Psoas muscle (tissue), 8 donors: ENCODE data around the gene KIRREL1. TPM values are rescaled to one million over a fixed set of nuclear protein-coding genes. Genes with fewer than 3 reads are reported as not detected.

Experiments
- ATAC-seq, 4 donors: fragments of 200-7000 bp; cut with Tn5 transposase; one replicate each; pipeline ENCODE4 v1.9.1; 2020; ENCODE audit warnings: moderate library complexity in 3 of 4, mild to moderate bottlenecking in 2 of 4
- DNase-seq, 2 donors: peaks; one replicate each; pipeline ENCODE4 v3.0.0-alpha.2; 2020
- H3K27ac ChIP-seq: fragments of 200-600 bp; one replicate; pipeline ENCODE4 v1.8.0; 2022
- H3K27me3 ChIP-seq, 3 donors: fragments of 200-600 bp in 1 of 3; one replicate each; pipeline versions ENCODE4 v1.6.1 to v1.8.0; 2013 to 2022; ENCODE audit warnings: low read length in 2 of 3, mild to moderate bottlenecking in 2 of 3, moderate library complexity in 1 of 3; ENCODE audit not compliant: insufficient read depth in 3 of 3
- H3K36me3 ChIP-seq, 2 donors: fragments of 200-600 bp in 1 of 2; one replicate each; pipeline versions ENCODE4 v1.6.1 to v1.8.0; 2013 to 2022; ENCODE audit warnings: low read depth in 1 of 2, mild to moderate bottlenecking in 1 of 2, moderate library complexity in 1 of 2; ENCODE audit not compliant: insufficient read depth in 1 of 2
- H3K4me1 ChIP-seq: fragments of 200-600 bp; one replicate; pipeline ENCODE4 v1.8.0; 2022
- H3K4me3 ChIP-seq: fragments of 200-600 bp; one replicate; pipeline ENCODE4 v1.8.0; 2022; ENCODE audit warnings: mild to moderate bottlenecking
- H3K9me3 ChIP-seq: fragments of 200-600 bp; one replicate; pipeline ENCODE4 v1.8.0; 2022
- WGBS, 3 donors: extraction: QIAGEN DNeasy Blood & Tissue Kit; methylation state at CpG; one replicate each; pipeline versions ENCODE4 v1.1.6 to v1.1.7; 2013; 5-methylcytosine and 5-hydroxymethylcytosine counted together
- intact Hi-C, 2 donors: fragments of 100-400 bp; cut with DNase I; formaldehyde crosslinking; loops; one replicate each; pipeline versions ENCODE4 v1.11.0 to v1.14.2; 2022
- polyA plus RNA-seq, 3 donors: library from polyadenylated mRNA; stranded (reverse); fragments of 200-250 nt; gene quantifications; one replicate each; pipeline ENCODE4 v1.2.3, GENCODE V29; 2013
- total RNA-seq, 4 donors: library from RNA; stranded (reverse); fragmentation: NEBNext Ultra II Directional in 2 of 4; extraction: Animal tissue kit (Norgen Biotek cat#: 25700) in 2 of 4; gene quantifications; one replicate each; pipeline versions ENCODE4 v1.2.1 to v1.2.4, GENCODE V29; 2021 to 2023
- TF ChIP-seq, protein P1 (sequence below): fragments of 200-600 bp; IDR thresholded peaks from one replicate; pipeline ENCODE4 v1.8.0; 2022; ENCODE audit warnings: antibody characterized with exemption
- donor health status: healthy with polysubstance abuse.
- donor health status: DM: no; HTN: no; CAD: no; lungs with moderate emphysema.
- donor health status: Bipolar disorder and iron deficiency.
- donor health status: healthy.
- donor health status: DM: yes; HTN: yes; CAD: no.
- donor health status: DM: no; HTN: no; CAD: no.
- donor health status: DM: no; HTN: no; CAD: no.
- donor health status: DM: yes; HTN: yes; CAD: no.

The KIRREL1 gene
- total and polyA plus RNA-seq, 7 donors = 1.3 to 7.6 (median 4.3) TPM

DNA sequence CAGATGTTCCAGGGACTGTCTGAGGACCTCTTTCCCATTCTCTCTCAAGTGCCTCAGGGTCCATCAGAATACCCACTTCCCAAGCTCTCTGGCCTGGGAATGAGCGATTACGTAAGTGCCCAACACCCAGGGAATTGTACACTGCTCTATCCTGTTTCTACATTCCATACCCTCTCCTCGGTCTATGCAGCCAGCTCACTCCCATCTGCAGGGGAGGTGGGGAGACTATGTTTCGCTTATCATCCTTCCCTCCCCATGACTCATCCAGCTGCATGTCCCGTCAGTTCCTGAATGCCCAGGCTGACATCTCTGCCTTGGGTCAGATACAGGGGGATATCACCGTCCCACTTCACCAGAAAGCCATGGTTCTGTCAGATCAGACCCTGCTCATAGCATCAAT is 152.7 kb downstream of the KIRREL1 start:
- Histone ChIP-seq H3K27me3 (no peaks in the 10 kb centered on the region), H3K4me3 (no peak overlapping the region), H3K36me3 (no peaks in the 10 kb centered on the region), H3K4me1 (peaks cover 5% of the 10 kb centered on the region), H3K9me3 (no peaks in the 10 kb centered on the region), H3K27ac (no peak overlapping the region)
- ATAC-seq (no peak), DNase-seq (no peak)
- WGBS, 3 donors = 72 to 83% (median 75%) methylated on average over 6 of the region's 6 CpGs
- TF ChIP-seq, protein P1, sequence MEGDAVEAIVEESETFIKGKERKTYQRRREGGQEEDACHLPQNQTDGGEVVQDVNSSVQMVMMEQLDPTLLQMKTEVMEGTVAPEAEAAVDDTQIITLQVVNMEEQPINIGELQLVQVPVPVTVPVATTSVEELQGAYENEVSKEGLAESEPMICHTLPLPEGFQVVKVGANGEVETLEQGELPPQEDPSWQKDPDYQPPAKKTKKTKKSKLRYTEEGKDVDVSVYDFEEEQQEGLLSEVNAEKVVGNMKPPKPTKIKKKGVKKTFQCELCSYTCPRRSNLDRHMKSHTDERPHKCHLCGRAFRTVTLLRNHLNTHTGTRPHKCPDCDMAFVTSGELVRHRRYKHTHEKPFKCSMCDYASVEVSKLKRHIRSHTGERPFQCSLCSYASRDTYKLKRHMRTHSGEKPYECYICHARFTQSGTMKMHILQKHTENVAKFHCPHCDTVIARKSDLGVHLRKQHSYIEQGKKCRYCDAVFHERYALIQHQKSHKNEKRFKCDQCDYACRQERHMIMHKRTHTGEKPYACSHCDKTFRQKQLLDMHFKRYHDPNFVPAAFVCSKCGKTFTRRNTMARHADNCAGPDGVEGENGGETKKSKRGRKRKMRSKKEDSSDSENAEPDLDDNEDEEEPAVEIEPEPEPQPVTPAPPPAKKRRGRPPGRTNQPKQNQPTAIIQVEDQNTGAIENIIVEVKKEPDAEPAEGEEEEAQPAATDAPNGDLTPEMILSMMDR = no peak
- intact Hi-C loops = no loop called here

DNA sequence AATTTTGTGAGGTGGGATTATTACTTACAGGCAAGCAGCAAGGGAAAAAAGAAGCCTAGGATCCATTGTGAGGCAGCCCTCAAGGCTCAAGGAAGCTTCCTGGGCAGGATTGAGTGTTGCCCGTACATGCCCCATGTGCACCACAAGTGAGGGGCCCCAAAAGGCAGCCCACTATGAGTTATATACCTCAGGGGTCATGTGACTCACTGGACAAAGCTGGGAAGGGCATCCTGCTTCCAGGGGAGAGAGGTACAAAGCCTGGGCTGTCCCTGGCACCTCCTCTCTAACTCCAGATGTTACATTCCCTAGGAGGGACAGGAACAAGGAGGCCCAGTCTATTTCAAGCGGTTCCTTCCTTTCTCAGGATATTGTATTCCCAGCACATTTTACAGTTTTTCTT is 153.3 kb downstream of the KIRREL1 start:
- DNase-seq (no peak), ATAC-seq (no peak)
- TF ChIP-seq, protein P1 = no peak
- no peaks in the 10 kb centered on the region for H3K9me3 ChIP-seq
- intact Hi-C loops = no loop called here
- 67 to 73% (median 70%) methylated on average over 2 of the region's 2 CpGs for WGBS, 3 donors
- H3K36me3 ChIP-seq = no peaks in the 10 kb centered on the region
- H3K4me3 ChIP-seq = no peak overlapping the region
- H3K4me1 ChIP-seq = peaks cover 5% of the 10 kb centered on the region
- no peaks in the 10 kb centered on the region for H3K27me3 ChIP-seq
- H3K27ac ChIP-seq = no peak overlapping the region

DNA sequence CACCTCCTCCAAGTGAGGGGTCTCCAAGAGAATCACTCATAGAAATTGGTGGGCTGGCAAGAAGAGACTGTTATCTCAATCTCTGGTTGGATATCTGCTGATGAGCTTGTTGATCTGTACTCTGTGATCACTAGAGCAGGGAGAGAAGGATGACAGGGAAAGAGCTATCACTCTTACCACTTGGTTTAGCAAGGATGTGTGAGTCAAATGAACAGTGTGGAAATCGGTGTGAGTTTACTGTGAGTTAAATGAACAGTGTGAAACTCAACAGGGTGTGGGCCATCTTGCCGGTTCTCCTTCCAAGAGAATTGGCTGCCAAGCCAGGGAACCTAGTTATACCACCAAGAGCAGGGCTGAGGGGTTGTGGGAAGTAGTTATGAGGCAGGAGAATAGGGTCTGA is 154.0 kb downstream of the KIRREL1 start:
- no peak for DNase-seq
- Histone ChIP-seq H3K4me1 (peaks cover 5% of the 10 kb centered on the region), H3K36me3 (no peaks in the 10 kb centered on the region), H3K27ac (no peak overlapping the region), H3K9me3 (no peaks in the 10 kb centered on the region), H3K4me3 (no peak overlapping the region), H3K27me3 (no peaks in the 10 kb centered on the region)
- no peak for ATAC-seq
- 7 to 35% (median 25%) methylated on average over 2 of the region's 2 CpGs for WGBS, 3 donors
- TF ChIP-seq, protein P1 = no peak
- intact Hi-C loops = no loop called here

DNA sequence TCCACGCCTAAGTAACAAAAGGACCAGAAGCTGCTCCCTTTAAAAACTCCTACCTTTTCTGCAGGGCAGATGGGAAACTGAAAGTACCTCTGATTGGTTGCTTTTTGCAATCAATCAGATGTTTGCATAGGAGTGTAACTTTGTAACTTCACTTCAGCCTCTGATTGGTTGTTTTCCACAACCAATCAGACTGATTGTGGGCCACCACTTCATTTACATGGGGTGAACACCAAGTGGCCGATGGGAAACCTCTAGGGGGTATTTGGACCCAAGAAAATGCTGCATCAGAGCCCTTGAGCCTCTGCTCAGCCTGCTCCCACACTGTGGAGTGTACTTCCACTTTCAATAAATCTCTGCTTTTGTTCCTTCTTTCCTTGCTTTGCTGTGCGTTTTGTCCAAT is 154.4 kb downstream of the KIRREL1 start:
- Histone ChIP-seq H3K4me1 (peaks cover 5% of the 10 kb centered on the region), H3K4me3 (no peak overlapping the region), H3K9me3 (no peaks in the 10 kb centered on the region), H3K27ac (no peak overlapping the region), H3K27me3 (no peaks in the 10 kb centered on the region), H3K36me3 (no peaks in the 10 kb centered on the region)
- WGBS, 3 donors = 62 to 80% (median 62%) methylated on average over 3 of the region's 3 CpGs
- intact Hi-C loops = no loop called here
- TF ChIP-seq, protein P1 = no peak
- no peak for ATAC-seq
- DNase-seq = no peak

DNA sequence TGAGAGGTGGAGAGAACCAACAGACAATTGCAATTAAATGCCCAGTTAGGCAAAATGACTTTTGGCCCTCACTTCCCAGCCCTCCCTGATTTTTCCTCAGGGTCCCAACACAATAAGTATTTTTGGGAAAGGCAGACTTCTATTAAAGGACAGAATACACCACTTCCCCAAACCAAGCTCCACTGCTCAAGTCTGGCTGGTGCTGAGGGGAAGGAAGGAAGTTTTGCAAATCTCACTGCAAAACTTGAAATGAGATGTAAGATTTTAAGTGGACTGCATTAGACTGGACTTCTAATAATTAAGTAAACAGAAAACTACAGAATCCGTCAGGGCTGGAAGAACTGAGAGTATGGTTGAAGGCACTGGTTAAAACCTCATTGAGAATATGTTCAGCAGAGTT is 155.0 kb downstream of the KIRREL1 start:
- Histone ChIP-seq H3K4me1 (peaks cover 5% of the 10 kb centered on the region), H3K4me3 (no peak overlapping the region), H3K36me3 (no peaks in the 10 kb centered on the region), H3K27me3 (no peaks in the 10 kb centered on the region), H3K9me3 (no peaks in the 10 kb centered on the region), H3K27ac (peak overlapping the region; percentile 31)
- no peak for ATAC-seq
- intact Hi-C loops = no loop called here
- 69 to 79% (median 71%) methylated on average over 1 of the region's 1 CpG for WGBS, 3 donors
- no peak for DNase-seq
- TF ChIP-seq, protein P1 = no peak
